B cell (primary cell): ENCODE data around the gene ASPRV1. TPM values are rescaled to one million over a fixed set of nuclear protein-coding genes. Genes with fewer than 3 reads are reported as not detected.

ENCODE experiments used
- ATAC-seq: fragments of 200-7000 bp; cut with Tn5 transposase; one replicate; pipeline ENCODE4 v1.10.0; 2021; ENCODE audit warnings: low read depth, mild to moderate bottlenecking, moderate number of reproducible peaks, moderate library complexity
- CTCF ChIA-PET: fragments of 350-600 bp; sonication (Branson Sonifier 250); formaldehyde crosslinking; loops from one replicate; lab custom pipeline; 2021; ENCODE audit warnings: antibody characterized with exemption, inconsistent platforms; lab: Charles Lee
- POLR2A ChIA-PET: fragments of 350-600 bp; sonication (Branson Sonifier 250); formaldehyde crosslinking; loops from one replicate; lab custom pipeline; 2021; ENCODE audit warnings: antibody characterized with exemption; lab: Charles Lee
- DNase-seq: peaks from one replicate; pipeline ENCODE4 v3.0.0; 2013
- H2AFZ ChIP-seq: 2 replicates; pipeline ENCODE4 v1.6.1; 2012; ENCODE audit warnings: mild to moderate bottlenecking, low read depth, low read length; ENCODE audit not compliant: insufficient read depth, poor library complexity, severe bottlenecking
- H3K27ac ChIP-seq, 2 donors: 1 replicate in 1 of 2; 2 replicates in 1 of 2; pipeline ENCODE4 v1.5.1; 2012 to 2013; ENCODE audit warnings: low read length in 2 of 2, mild to moderate bottlenecking in 2 of 2, moderate library complexity in 1 of 2
- H3K27me3 ChIP-seq, 4 experiments: fragments of 200-600 bp in 1 of 4; sonication (generic) in 1 of 4; replicated peaks in 1 of 4; 1 replicate in 2 of 4; 2 replicates in 2 of 4; pipeline versions ENCODE4 v1.6.1 to v1.7.0; 2013 to 2016; ENCODE audit warnings: low read length in 3 of 4, mild to moderate bottlenecking in 2 of 4, mixed read lengths in 1 of 4, moderate library complexity in 1 of 4; ENCODE audit not compliant: insufficient read depth in 4 of 4, control insufficient read depth in 3 of 4; ENCODE audit errors: control extremely low read depth in 1 of 4
- H3K36me3 ChIP-seq, 2 experiments: replicated peaks in 1 of 2; 1 replicate in 1 of 2; 2 replicates in 1 of 2; pipeline versions ENCODE4 v1.6.1 to v1.7.1; 2013; ENCODE audit warnings: low read length in 1 of 2; ENCODE audit not compliant: insufficient read depth in 2 of 2, control insufficient read depth in 1 of 2; ENCODE audit errors: control extremely low read depth in 1 of 2, extremely low read depth in 1 of 2
- H3K4me1 ChIP-seq, 2 donors: fragments of 200-600 bp in 1 of 2; sonication (generic) in 1 of 2; 1 replicate in 1 of 2; 2 replicates in 1 of 2; pipeline versions ENCODE4 v1.5.1 to v1.6.1; 2013 to 2017; ENCODE audit warnings: low read length in 2 of 2; ENCODE audit not compliant: control insufficient read depth in 2 of 2, insufficient read depth in 2 of 2
- H3K4me2 ChIP-seq: replicated peaks from 2 replicates; pipeline ENCODE3; 2012; ENCODE audit warnings: mild to moderate bottlenecking, low read depth, low read length; ENCODE audit not compliant: poor library complexity, severe bottlenecking
- H3K4me3 ChIP-seq, 5 experiments: fragments of 200-600 bp in 1 of 5; sonication (generic) in 1 of 5; 1 replicate in 3 of 5; 2 replicates in 2 of 5; pipeline versions ENCODE4 v1.5.1 to v1.7.0; 2011 to 2016; ENCODE audit warnings: low read length in 4 of 5, mild to moderate bottlenecking in 4 of 5, low read depth in 2 of 5, control low read depth in 1 of 5, moderate library complexity in 1 of 5; ENCODE audit not compliant: insufficient read depth in 1 of 5; ENCODE audit errors: control extremely low read depth in 1 of 5, extremely low read depth in 1 of 5
- H3K79me2 ChIP-seq: fragments of 200-600 bp; sonication (generic); one replicate; pipeline ENCODE4 v1.6.0; 2016; ENCODE audit warnings: low read length; ENCODE audit not compliant: control insufficient read depth, insufficient read depth
- H3K9ac ChIP-seq: fragments of 200-600 bp; sonication (generic); 2 replicates; pipeline ENCODE4 v1.6.1; 2017; ENCODE audit warnings: mild to moderate bottlenecking, low read length, moderate library complexity
- H3K9me3 ChIP-seq, 3 donors: one replicate each; pipeline versions ENCODE4 v1.6.1 to v1.7.1; 2013; ENCODE audit warnings: low read length in 2 of 3; ENCODE audit not compliant: control insufficient read depth in 2 of 3, insufficient read depth in 1 of 3; ENCODE audit errors: control extremely low read depth in 1 of 3
- H4K20me1 ChIP-seq: 2 replicates; pipeline ENCODE4 v1.6.0; 2012; ENCODE audit warnings: mild to moderate bottlenecking, low read length; ENCODE audit not compliant: insufficient read depth, control insufficient read depth, poor library complexity, severe bottlenecking
- H3K27ac Mint-ChIP-seq: one replicate; pipeline ENCODE4 v1.8.0; 2021; ENCODE audit warnings: mixed read lengths
- H3K27me3 Mint-ChIP-seq: one replicate; pipeline ENCODE4 v1.8.0; 2021; ENCODE audit warnings: mixed read lengths
- H3K4me1 Mint-ChIP-seq: one replicate; pipeline ENCODE4 v1.8.0; 2021; ENCODE audit warnings: mixed read lengths
- H3K4me3 Mint-ChIP-seq: one replicate; pipeline ENCODE4 v1.8.0; 2021; ENCODE audit warnings: mixed read lengths
- H3K9me3 Mint-ChIP-seq: one replicate; pipeline ENCODE4 v1.8.0; 2022; ENCODE audit warnings: mixed read lengths; ENCODE audit not compliant: insufficient read depth
- CTCF ChIP-seq: fragments of 200-600 bp; IDR thresholded peaks from one replicate; pipeline ENCODE4 v1.8.0; 2022; ENCODE audit warnings: antibody characterized with exemption, mild to moderate bottlenecking
- EZH2 ChIP-seq: IDR thresholded peaks from 2 replicates; pipeline ENCODE4 v1.6.1; 2012; ENCODE audit warnings: borderline replicate concordance, low read depth, mild to moderate bottlenecking, moderate library complexity, low read length; ENCODE audit not compliant: insufficient read depth, poor library complexity, severe bottlenecking
- WGBS: methylation state at CpG from one replicate; pipeline ENCODE4 v1.1.5; 2013; ENCODE audit warnings: missing lambda C conversion rate; ENCODE audit not compliant: insufficient coverage; 5-methylcytosine and 5-hydroxymethylcytosine counted together
- intact Hi-C: fragments of 100-400 bp; cut with micrococcal nuclease; formaldehyde crosslinking; loops from one replicate; pipeline ENCODE4 v1.10.0; 2022
- polyA plus RNA-seq: library from polyadenylated mRNA; depleted of rRNA; stranded (reverse); fragments of >200 nt; gene quantifications from 2 replicates; pipeline ENCODE4 v1.2.3, GENCODE V29; 2012
- total RNA-seq, 2 donors: library from RNA; stranded (reverse); fragments of 120-200 nt in 1 of 2; gene quantifications; 1 replicate in 1 of 2; 2 replicates in 1 of 2; pipeline versions ENCODE4 v1.2.3 to v1.2.4, GENCODE V29; 2013 to 2022

Gene ASPRV1
- total and polyA plus RNA-seq, 2 donors (not counting 1 experiment from before 2014, with no cell fraction given) = 1.1 TPM

GRCh38 chr2:69911985-69912563, 49.4 kb downstream of the ASPRV1 start:
- Mint-ChIP-seq H3K4me3 (no peak overlapping the region), H3K27me3 (no peaks in the 10 kb centered on the region), H3K9me3 (no peaks in the 10 kb centered on the region), H3K27ac (no peak overlapping the region), H3K4me1 (peaks cover 16% of the 10 kb centered on the region)
- H3K36me3 ChIP-seq = peaks cover 1 to 39% of the 10 kb centered on the region in 2 experiments
- no peaks in the 10 kb centered on the region for H3K9me3 ChIP-seq
- intact Hi-C loops = loop anchor here (1.0 kb wide), 1 partner anchor 390 kb away; the partner anchor contains the start of gene FAM136A
- DNase-seq (peak; percentile 75), ATAC-seq (no peak)
- H3K9ac ChIP-seq = no peak overlapping the region
- H4K20me1 ChIP-seq = no peaks in the 10 kb centered on the region
- POLR2A ChIA-PET = interaction anchor here (0.6 to 2.0 kb wide), 3 partner anchors 220 to 379 kb away, joined by 4 to 7 read pairs (median 5); no protein-coding TSS in a partner anchor
- H3K4me2 ChIP-seq = no peak overlapping the region
- H3K27ac ChIP-seq = peak overlapping the region in 1 of 2 donors; percentile 69
- H3K79me2 ChIP-seq = peaks cover 11% of the 10 kb centered on the region
- no CpG with 5 or more reads among the region's 2 CpGs for WGBS
- peaks cover 10 to 18% of the 10 kb centered on the region in 2 donors for H3K4me1 ChIP-seq
- H2AFZ ChIP-seq = no peak overlapping the region
- TF ChIP-seq EZH2 = no peak
- TF ChIP-seq CTCF = peak; percentile 84
- H3K4me3 ChIP-seq = no peak overlapping the region
- CTCF ChIA-PET = interaction anchor here (0.6 to 6.8 kb wide), 29 partner anchors 8 to 391 kb away, joined by 3 to 131 read pairs (median 4); partner anchors contain the start of genes C2orf42, FAM136A, PCBP1 and PCYOX1
- no peaks in the 10 kb centered on the region for H3K27me3 ChIP-seq

Other genes with a start within 250 kb of the ASPRV1 start
- gene ANXA4, start 219.5 kb downstream of the ASPRV1 start, total RNA-seq = 28.1 and 28.4 TPM in 2 replicates
- gene ANXA4, start 219.5 kb downstream of the ASPRV1 start, polyA plus RNA-seq = 31.9 and 61.7 TPM in 2 replicates
- 22.0 and 26.3 TPM in 2 replicates for gene GMCL1, start 132.0 kb downstream of the ASPRV1 start, total RNA-seq
- gene GMCL1, start 132.0 kb downstream of the ASPRV1 start, polyA plus RNA-seq = 6.0 and 9.6 TPM in 2 replicates
- 52.0 and 54.8 TPM in 2 replicates for gene SNRNP27, start 67.7 kb downstream of the ASPRV1 start, total RNA-seq
- gene SNRNP27, start 67.7 kb downstream of the ASPRV1 start, polyA plus RNA-seq = 20.5 and 44.2 TPM in 2 replicates
- gene MXD1, start 46.5 kb downstream of the ASPRV1 start, total RNA-seq = 14.3 and 20.6 TPM in 2 replicates
- 16.0 and 40.6 TPM in 2 replicates for gene MXD1, start 46.5 kb downstream of the ASPRV1 start, polyA plus RNA-seq
- 304 and 327 TPM in 2 replicates for gene PCBP1, start 125.8 kb upstream of the ASPRV1 start, total RNA-seq
- gene PCBP1, start 125.8 kb upstream of the ASPRV1 start, polyA plus RNA-seq = 155 and 172 TPM in 2 replicates
- gene C2orf42, start 229.4 kb upstream of the ASPRV1 start, total RNA-seq = 42.9 and 45.2 TPM in 2 replicates
- gene C2orf42, start 229.4 kb upstream of the ASPRV1 start, polyA plus RNA-seq = 13.0 and 14.7 TPM in 2 replicates